Adrenal gland (tissue), 12 donors: Measurements from ENCODE around the gene SULT1A2. TPM values are rescaled to one million over a fixed set of nuclear protein-coding genes. Genes with fewer than 3 reads are reported as not detected.
"Not testable (repeated sequence)": the region's sequence is repeated elsewhere in the genome, so short reads cannot be mapped to it uniquely, and the experiment has no call there.

ENCODE experiments used
- DNase-seq, 7 donors: peaks; one replicate each; pipeline ENCODE4 v3.0.0-alpha.2; 2019 to 2020
- H3K27ac ChIP-seq, 5 donors: fragments of 200-600 bp; sonication (generic) in 4 of 5; 1 replicate in 3 of 5; 2 replicates in 2 of 5; pipeline versions ENCODE4 v1.5.1 to v1.8.0; 2016 to 2020; ENCODE audit warnings: mild to moderate bottlenecking in 1 of 5
- H3K27me3 ChIP-seq: fragments of 200-600 bp; 2 replicates; pipeline ENCODE4 v1.8.0; 2021
- H3K36me3 ChIP-seq, 2 donors: fragments of 200-600 bp; replicated peaks in 1 of 2; 1 replicate in 1 of 2; 2 replicates in 1 of 2; pipeline versions ENCODE4 v1.5.1 to v1.8.0; 2018 to 2022
- H3K4me1 ChIP-seq, 2 donors: fragments of 200-600 bp; replicated peaks in 1 of 2; 1 replicate in 1 of 2; 2 replicates in 1 of 2; pipeline versions ENCODE4 v1.5.1 to v1.8.0; 2018 to 2021
- H3K4me3 ChIP-seq, 4 donors: fragments of 200-600 bp; sonication (generic) in 3 of 4; one replicate each; pipeline ENCODE4 v1.5.1; 2016 to 2018
- H3K9me3 ChIP-seq, 3 donors: fragments of 200-600 bp; sonication (generic) in 1 of 3; replicated peaks in 1 of 3; 1 replicate in 2 of 3; 2 replicates in 1 of 3; pipeline versions ENCODE4 v1.5.1 to v1.8.0; 2016 to 2021
- CTCF ChIP-seq, 6 experiments: fragments of 450-650 bp in 4 of 6; fragments of 200-600 bp in 2 of 6; sonication (generic) in 1 of 6; IDR thresholded peaks; 1 replicate in 5 of 6; 2 replicates in 1 of 6; pipeline versions ENCODE4 v1.5.1 to v1.8.0; 2016 to 2021; ENCODE audit warnings: antibody characterized with exemption in 6 of 6, mild to moderate bottlenecking in 2 of 6, moderate library complexity in 1 of 6
- POLR2A ChIP-seq, 2 donors: fragments of 450-650 bp; IDR thresholded peaks; one replicate each; pipeline ENCODE4 v1.6.1; 2017; ENCODE audit warnings: antibody characterized with exemption in 2 of 2, mild to moderate bottlenecking in 2 of 2, moderate library complexity in 1 of 2
- WGBS, 4 donors: extraction: QIAGEN DNeasy Blood & Tissue Kit in 2 of 4; methylation state at CpG; one replicate each; pipeline versions ENCODE4 v1.1.5 to v1.1.7; 2013 to 2017; 5-methylcytosine and 5-hydroxymethylcytosine counted together
- intact Hi-C, 2 donors: fragments of 100-400 bp; cut with DNase I; formaldehyde crosslinking; loops; one replicate each; pipeline versions ENCODE4 v1.14.1 to v1.15.0; 2022 to 2023
- polyA plus RNA-seq, 3 donors: library from polyadenylated mRNA; stranded (reverse); fragments of 200-250 nt in 2 of 3; fragments of 350-450 nt in 1 of 3; fragmentation: Illumina TruSeq in 1 of 3; extraction: RNeasy Lipid Tissue Mini Kit (QIAGEN cat#74804) in 1 of 3; gene quantifications; one replicate each; pipeline ENCODE4 v1.2.3, GENCODE V29; 2013 to 2014
- total RNA-seq, 9 donors: library from RNA; depleted of rRNA in 4 of 9; stranded (reverse); fragments of >200 nt in 4 of 9; fragments of 120-200 nt in 1 of 9; fragmentation: NEBNext Ultra II Directional in 1 of 9; extraction: Animal tissue kit (Norgen Biotek cat#: 25700) in 1 of 9; gene quantifications; one replicate each; pipeline versions ENCODE4 v1.1.0 to v1.2.4, GENCODE V29; 2013 to 2023
- donor health status: healthy with polysubstance abuse.
- donor health status: Bipolar disorder and iron deficiency.
- donor health status: DM: yes; HTN: yes; CAD: no.
- donor health status: DM: no; HTN: no; CAD: no.
- donor health status: DM: no; HTN: no; CAD: no.
- donor health status: DM: yes; HTN: yes; CAD: no.

Gene SULT1A2
- total and polyA plus RNA-seq, 12 donors = 0.55 to 22.5 (median 2.6) TPM

GRCh38 chr16:28569021-28569420 is 27.8 kb downstream of the SULT1A2 start:
- Histone ChIP-seq H3K36me3 (no peaks in the 10 kb centered on the region), H3K27ac (no peak overlapping the region), H3K4me3 (no peak overlapping the region), H3K9me3 (no peaks in the 10 kb centered on the region), H3K4me1 (peaks cover 0 to 2% of the 10 kb centered on the region in 2 donors), H3K27me3 (no peaks in the 10 kb centered on the region)
- DNase-seq = no peak
- TF ChIP-seq CTCF (IDR thresholded peaks at IDR 0.05) (no peak), POLR2A (IDR thresholded peaks at IDR 0.05) (no peak)
- intact Hi-C loops = no loop called here
- 91 to 96% (median 93%) methylated on average over 5 of the region's 5 CpGs for WGBS, 4 donors

- WGBS, 4 donors = 99 to 100% (median 100%) methylated on average over 2 of the region's 2 CpGs
- no peak for DNase-seq
- intact Hi-C loops = no loop called here
These were observed 29.6 kb downstream of the SULT1A2 start for GRCh38 chr16:28567292-28567691.

GRCh38 chr16:28566233-28566925 is 30.5 kb downstream of the SULT1A2 start:
- H3K27ac ChIP-seq = not testable (repeated sequence)

More at GRCh38 chr16:28567292-28567691, 29.6 kb downstream of the SULT1A2 start:
- Histone ChIP-seq H3K4me1 (peaks cover 2 to 3% of the 10 kb centered on the region in 2 donors), H3K36me3 (no peaks in the 10 kb centered on the region), H3K27me3 (no peaks in the 10 kb centered on the region), H3K4me3 (no peak overlapping the region), H3K27ac (no peak overlapping the region), H3K9me3 (no peaks in the 10 kb centered on the region)
- TF ChIP-seq POLR2A (IDR thresholded peaks at IDR 0.05) = no peak
- TF ChIP-seq CTCF (IDR thresholded peaks at IDR 0.05) = no peak

GRCh38 chr16:28563218-28563617 is 33.6 kb downstream of the SULT1A2 start:
- Histone ChIP-seq H3K4me3 (no peak overlapping the region), H3K27me3 (no peaks in the 10 kb centered on the region), H3K9me3 (no peaks in the 10 kb centered on the region), H3K36me3 (no peaks in the 10 kb centered on the region), H3K27ac (no peak overlapping the region), H3K4me1 (peaks cover 14 to 15% of the 10 kb centered on the region in 2 donors)
- intact Hi-C loops = no loop called here
- DNase-seq = no peak
- TF ChIP-seq POLR2A (IDR thresholded peaks at IDR 0.05) (no peak), CTCF (IDR thresholded peaks at IDR 0.05) (no peak)
- 92 to 96% (median 96%) methylated on average over 6 of the region's 6 CpGs for WGBS, 4 donors

More at GRCh38 chr16:28566233-28566925, 30.5 kb downstream of the SULT1A2 start:
- peaks cover 11 to 12% of the 10 kb centered on the region in 2 donors for H3K4me1 ChIP-seq
- H3K4me3 ChIP-seq, H3K36me3 ChIP-seq, H3K9me3 ChIP-seq, DNase-seq, intact Hi-C loops, H3K27me3 ChIP-seq: not testable (repeated sequence)
- WGBS, 4 donors = 93 to 99% (median 98%) methylated on average over 3 to 4 of the region's 4 CpGs

GRCh38 chr16:28562199-28562598 is 34.7 kb downstream of the SULT1A2 start:
- TF ChIP-seq CTCF (IDR thresholded peaks at IDR 0.05) = no peak
- no peak for TF ChIP-seq POLR2A (IDR thresholded peaks at IDR 0.05)
- 94 to 100% (median 96%) methylated on average over 4 of the region's 4 CpGs for WGBS, 4 donors
- Histone ChIP-seq H3K27me3 (no peaks in the 10 kb centered on the region), H3K27ac (peak overlapping the region in 1 of 5 donors; percentile 67), H3K4me3 (no peak overlapping the region), H3K36me3 (no peaks in the 10 kb centered on the region), H3K4me1 (peaks cover 14 to 15% of the 10 kb centered on the region in 2 donors), H3K9me3 (no peaks in the 10 kb centered on the region)
- intact Hi-C loops = no loop called here
- no peak for DNase-seq
